GM12878 (cell line): Measurements from ENCODE around the gene OSGEPL1.

Experiments
- BCL3 ChIP-seq: IDR thresholded peaks from 2 replicates; pipeline ENCODE4 v1.6.1; 2011; ENCODE audit warnings: borderline replicate concordance, low read depth, mild to moderate bottlenecking, moderate library complexity, low read length; ENCODE audit not compliant: insufficient read depth, poor library complexity, severe bottlenecking
- CTCF ChIP-seq, 3 experiments: IDR thresholded peaks in 2 of 3; conservative IDR thresholded peaks in 1 of 3; 2 replicates each; pipeline ENCODE4 v1.5.1; 2011; ENCODE audit warnings: low read depth in 3 of 3, low read length in 3 of 3, mild to moderate bottlenecking in 3 of 3, control low read depth in 2 of 3, moderate library complexity in 2 of 3, inconsistent platforms in 1 of 3, mixed read lengths in 1 of 3; ENCODE audit not compliant: control insufficient read depth in 2 of 3, insufficient read depth in 1 of 3; ENCODE audit errors: extremely low read depth in 1 of 3
- MAX ChIP-seq: IDR thresholded peaks from 2 replicates; pipeline ENCODE4 v1.6.1; 2012; ENCODE audit warnings: low read depth, low read length, improper control_type of control experiment
- NKRF ChIP-seq: fragments of 450-650 bp; conservative IDR thresholded peaks from 2 replicates; pipeline ENCODE4 v1.6.1; 2017; ENCODE audit warnings: mild to moderate bottlenecking, moderate library complexity
- POLR2A ChIP-seq: IDR thresholded peaks from 2 replicates; pipeline ENCODE4 v1.6.1; 2011; ENCODE audit warnings: low read depth, mild to moderate bottlenecking, low read length
- RAD21 ChIP-seq: IDR thresholded peaks from 2 replicates; pipeline ENCODE4 v1.6.1; 2011; ENCODE audit warnings: mild to moderate bottlenecking, low read depth, low read length, moderate library complexity; ENCODE audit not compliant: insufficient read depth
- REST ChIP-seq: IDR thresholded peaks from 2 replicates; pipeline ENCODE4 v1.6.1; 2012; ENCODE audit warnings: mild to moderate bottlenecking, low read depth, low read length
- SIX5 ChIP-seq: IDR thresholded peaks from 2 replicates; pipeline ENCODE4 v1.6.1; 2011; ENCODE audit warnings: mild to moderate bottlenecking, low read depth, low read length, moderate library complexity; ENCODE audit not compliant: severe bottlenecking
- SMC3 ChIP-seq: IDR thresholded peaks from 2 replicates; pipeline ENCODE4 v1.6.1; 2011; ENCODE audit warnings: low read length, improper control_type of control experiment, borderline replicate concordance
- SREBF1 ChIP-seq: IDR thresholded peaks from 2 replicates; pipeline ENCODE4 v1.6.1; 2012; ENCODE audit warnings: mild to moderate bottlenecking, low read length
- SUPT20H ChIP-seq: IDR thresholded peaks from 2 replicates; pipeline ENCODE4 v1.6.1; 2011; ENCODE audit warnings: low read depth, mild to moderate bottlenecking, low read length, moderate library complexity, borderline replicate concordance; ENCODE audit not compliant: control insufficient read depth
- TBL1XR1 ChIP-seq: IDR thresholded peaks from 2 replicates; pipeline ENCODE4 v1.6.1; 2012; ENCODE audit warnings: low read depth, low read length, improper control_type of control experiment
- YY1 ChIP-seq: IDR thresholded peaks from 2 replicates; pipeline ENCODE4 v1.6.1; 2011; ENCODE audit warnings: low read depth, mild to moderate bottlenecking, low read length

- TF ChIP-seq SMC3 (peak; percentile 52; the same call in 1 of the 2 replicates), CTCF (IDR thresholded peaks at IDR 0.05 in 2 of 3, conservative IDR thresholded peaks at IDR 0.05 in 1 of 3; ENCODE audit: control insufficient read depth in 2 of 3, extremely low read depth in 1 of 3, insufficient read depth in 1 of 3, low read depth in 3 of 3, low read length in 3 of 3) (peak; percentile 62 to 74 (median 74); a peak in 5 of 6 replicates), SREBF1 (no peak), TBL1XR1 (no peak), MAX (no peak), POLR2A (no peak), REST (no peak), NKRF (no peak), SUPT20H (no peak), BCL3 (no peak), SIX5 (no peak), YY1 (no peak), RAD21 (peak; percentile 63)
Observed at GRCh38 chr2:189751080-189751658, 11.4 kb downstream of the OSGEPL1 start.
